Measurements from ENCODE around the gene IFT81. TPM values are rescaled to one million over a fixed set of nuclear protein-coding genes. Genes with fewer than 3 reads are reported as not detected.

The IFT81 gene
- total RNA-seq, 2 donors from 2014 or later, result 0.42 to 0.86 TPM

- H3K36me3 Mint-ChIP-seq (ENCODE audit: low read depth), result peaks cover 3% of the 10 kb centered on the region
- H3K4me1 Mint-ChIP-seq, result peaks cover 2% of the 10 kb centered on the region
- no peak overlapping the region for H3K27ac Mint-ChIP-seq
- no peak overlapping the region for H3K4me3 Mint-ChIP-seq
- no peaks in the 10 kb centered on the region for H3K27me3 Mint-ChIP-seq
- DNase-seq, result no peak
- H3K9me3 ChIP-seq (ENCODE audit: control insufficient read depth, low read length, poor library complexity, severe bottlenecking), result no peaks in the 10 kb centered on the region
- no peak for ATAC-seq
These were observed 32.6 kb downstream of the IFT81 start for GRCh38 chr12:110156766-110157165.

GRCh38 chr12:110157539-110157938 lies 33.4 kb downstream of the IFT81 start:
- Mint-ChIP-seq H3K27ac (no peak overlapping the region), H3K4me1 (peaks cover 2% of the 10 kb centered on the region), H3K36me3 (ENCODE audit: low read depth) (peaks cover 3% of the 10 kb centered on the region), H3K4me3 (no peak overlapping the region), H3K27me3 (no peaks in the 10 kb centered on the region)
- ATAC-seq, result no peak
- no peaks in the 10 kb centered on the region for H3K9me3 ChIP-seq (ENCODE audit: control insufficient read depth, low read length, poor library complexity, severe bottlenecking)
- DNase-seq, result no peak

- Mint-ChIP-seq H3K27ac (no peak overlapping the region), H3K4me3 (no peak overlapping the region), H3K27me3 (no peaks in the 10 kb centered on the region), H3K4me1 (peaks cover 2% of the 10 kb centered on the region), H3K36me3 (ENCODE audit: low read depth) (peaks cover 3% of the 10 kb centered on the region)
- DNase-seq (no peak), ATAC-seq (no peak)
- H3K9me3 ChIP-seq (ENCODE audit: control insufficient read depth, low read length, poor library complexity, severe bottlenecking), result no peaks in the 10 kb centered on the region
These were observed 35.6 kb downstream of the IFT81 start for GRCh38 chr12:110159671-110160245.

- no peaks in the 10 kb centered on the region for H3K27me3 Mint-ChIP-seq
- DNase-seq, result no peak
- H3K9me3 ChIP-seq (ENCODE audit: control insufficient read depth, low read length, poor library complexity, severe bottlenecking), result no peaks in the 10 kb centered on the region
- ATAC-seq, result no peak
- H3K27ac Mint-ChIP-seq, result no peak overlapping the region
- H3K4me3 Mint-ChIP-seq, result no peak overlapping the region
- H3K36me3 Mint-ChIP-seq (ENCODE audit: low read depth), result peaks cover 2% of the 10 kb centered on the region
- H3K4me1 Mint-ChIP-seq, result peaks cover 4% of the 10 kb centered on the region
These were observed 41.5 kb downstream of the IFT81 start for GRCh38 chr12:110165540-110166159.

GRCh38 chr12:110168732-110169455 lies 44.7 kb downstream of the IFT81 start:
- H3K4me1 Mint-ChIP-seq, result peaks cover 4% of the 10 kb centered on the region
- DNase-seq, result no peak
- H3K9me3 ChIP-seq (ENCODE audit: control insufficient read depth, low read length, poor library complexity, severe bottlenecking), result no peaks in the 10 kb centered on the region
- H3K4me3 Mint-ChIP-seq, result no peak overlapping the region
- no peaks in the 10 kb centered on the region for H3K27me3 Mint-ChIP-seq
- peaks cover 2% of the 10 kb centered on the region for H3K36me3 Mint-ChIP-seq (ENCODE audit: low read depth)
- ATAC-seq, result no peak
- H3K27ac Mint-ChIP-seq, result no peak overlapping the region

GRCh38 chr12:110170535-110171185 lies 46.5 kb downstream of the IFT81 start:
- no peak for DNase-seq
- H3K4me3 Mint-ChIP-seq, result no peak overlapping the region

GRCh38 chr12:110171186-110171538 lies 47.0 kb downstream of the IFT81 start:
- Mint-ChIP-seq H3K27ac (no peak overlapping the region), H3K4me1 (peaks cover 4% of the 10 kb centered on the region), H3K4me3 (no peak overlapping the region), H3K27me3 (no peaks in the 10 kb centered on the region), H3K36me3 (ENCODE audit: low read depth) (peaks cover 2% of the 10 kb centered on the region)
- DNase-seq (no peak), ATAC-seq (no peak)
- H3K9me3 ChIP-seq (ENCODE audit: control insufficient read depth, low read length, poor library complexity, severe bottlenecking), result no peaks in the 10 kb centered on the region

More at GRCh38 chr12:110170535-110171185, 46.5 kb downstream of the IFT81 start:
- no peaks in the 10 kb centered on the region for H3K27me3 Mint-ChIP-seq
- peaks cover 2% of the 10 kb centered on the region for H3K36me3 Mint-ChIP-seq (ENCODE audit: low read depth)
- no peak for ATAC-seq
- H3K27ac Mint-ChIP-seq, result no peak overlapping the region
- no peaks in the 10 kb centered on the region for H3K9me3 ChIP-seq (ENCODE audit: control insufficient read depth, low read length, poor library complexity, severe bottlenecking)
- H3K4me1 Mint-ChIP-seq, result peaks cover 4% of the 10 kb centered on the region

- Mint-ChIP-seq H3K27ac (no peak overlapping the region), H3K4me3 (no peak overlapping the region), H3K4me1 (peaks cover 4% of the 10 kb centered on the region), H3K27me3 (no peaks in the 10 kb centered on the region), H3K36me3 (ENCODE audit: low read depth) (peaks cover 2% of the 10 kb centered on the region)
- ATAC-seq (no peak), DNase-seq (no peak)
- H3K9me3 ChIP-seq (ENCODE audit: control insufficient read depth, low read length, poor library complexity, severe bottlenecking), result no peaks in the 10 kb centered on the region
These were observed 47.5 kb downstream of the IFT81 start for GRCh38 chr12:110171636-110172035.

GRCh38 chr12:110174373-110174996 lies 50.3 kb downstream of the IFT81 start:
- ATAC-seq (no peak), DNase-seq (no peak)
- H3K9me3 ChIP-seq (ENCODE audit: control insufficient read depth, low read length, poor library complexity, severe bottlenecking), result no peaks in the 10 kb centered on the region
- Mint-ChIP-seq H3K27me3 (no peaks in the 10 kb centered on the region), H3K27ac (no peak overlapping the region), H3K4me1 (no peaks in the 10 kb centered on the region), H3K36me3 (ENCODE audit: low read depth) (no peaks in the 10 kb centered on the region), H3K4me3 (no peak overlapping the region)

GRCh38 chr12:110175201-110175600 lies 51.0 kb downstream of the IFT81 start:
- Mint-ChIP-seq H3K4me3 (no peak overlapping the region), H3K27ac (no peak overlapping the region), H3K4me1 (no peaks in the 10 kb centered on the region), H3K27me3 (no peaks in the 10 kb centered on the region), H3K36me3 (ENCODE audit: low read depth) (no peaks in the 10 kb centered on the region)
- DNase-seq, result no peak
- no peaks in the 10 kb centered on the region for H3K9me3 ChIP-seq (ENCODE audit: control insufficient read depth, low read length, poor library complexity, severe bottlenecking)
- ATAC-seq, result no peak

GRCh38 chr12:110176745-110177144 lies 52.6 kb downstream of the IFT81 start:
- Mint-ChIP-seq H3K4me1 (no peaks in the 10 kb centered on the region), H3K27me3 (no peaks in the 10 kb centered on the region), H3K27ac (no peak overlapping the region), H3K4me3 (no peak overlapping the region), H3K36me3 (ENCODE audit: low read depth) (no peaks in the 10 kb centered on the region)
- DNase-seq, result no peak
- ATAC-seq, result no peak
- H3K9me3 ChIP-seq (ENCODE audit: control insufficient read depth, low read length, poor library complexity, severe bottlenecking), result no peaks in the 10 kb centered on the region

- H3K27me3 Mint-ChIP-seq, result no peaks in the 10 kb centered on the region
- no peak for ATAC-seq
These were observed 55.1 kb downstream of the IFT81 start for GRCh38 chr12:110179291-110179690.

GRCh38 chr12:110180591-110181005 lies 56.4 kb downstream of the IFT81 start:
- H3K4me1 Mint-ChIP-seq, result no peaks in the 10 kb centered on the region
- ATAC-seq (no peak), DNase-seq (no peak)
- H3K4me3 Mint-ChIP-seq, result no peak overlapping the region
- H3K27ac Mint-ChIP-seq, result no peak overlapping the region
- H3K9me3 ChIP-seq (ENCODE audit: control insufficient read depth, low read length, poor library complexity, severe bottlenecking), result no peaks in the 10 kb centered on the region
- H3K36me3 Mint-ChIP-seq (ENCODE audit: low read depth), result no peaks in the 10 kb centered on the region
- no peaks in the 10 kb centered on the region for H3K27me3 Mint-ChIP-seq

More at GRCh38 chr12:110179291-110179690, 55.1 kb downstream of the IFT81 start:
- no peaks in the 10 kb centered on the region for H3K9me3 ChIP-seq (ENCODE audit: control insufficient read depth, low read length, poor library complexity, severe bottlenecking)
- DNase-seq, result no peak
- Mint-ChIP-seq H3K4me3 (no peak overlapping the region), H3K4me1 (no peaks in the 10 kb centered on the region), H3K36me3 (ENCODE audit: low read depth) (no peaks in the 10 kb centered on the region), H3K27ac (no peak overlapping the region)

Data from T-helper 17 cell (primary cell).